H1 (cell line): Measurements from ENCODE around the gene WDR93. TPM values are rescaled to one million over a fixed set of nuclear protein-coding genes. Genes with fewer than 3 reads are reported as not detected.

Experiments used
- CTCF ChIA-PET: fragments of 300-600 bp; sonication (Branson Sonifier 250); formaldehyde crosslinking; loops from one replicate; lab custom pipeline; 2021; ENCODE audit not compliant: partially characterized antibody; lab: Charles Lee
- POLR2A ChIA-PET: fragments of 300-600 bp; sonication (Branson Sonifier 250); formaldehyde crosslinking; loops from one replicate; lab custom pipeline; 2021; ENCODE audit warnings: inconsistent platforms; ENCODE audit not compliant: partially characterized antibody; lab: Charles Lee
- DNase-seq, 2 experiments: peaks; one replicate each; pipeline versions ENCODE4 v3.0.0 to v3.0.0-alpha.2; 2010 to 2022; ENCODE audit warnings: low spot score in 2 of 2, low read depth in 1 of 2, mixed read lengths in 1 of 2
- FAIRE-seq: peaks from 2 replicates; lab custom pipeline; 2011; peaks lifted over from hg19 to GRCh38; lab: Jason Lieb, UNC
- H2AFZ ChIP-seq: 2 replicates; pipeline ENCODE4 v1.8.1; 2012; ENCODE audit warnings: low read length, inconsistent platforms
- H2AK5ac ChIP-seq: 2 replicates; pipeline ENCODE4 v1.6.1; 2013; ENCODE audit warnings: low read depth, low read length
- H2BK120ac ChIP-seq: replicated peaks from 2 replicates; pipeline ENCODE3; 2013; ENCODE audit warnings: low read depth, low read length, inconsistent platforms
- H2BK12ac ChIP-seq: 2 replicates; pipeline ENCODE4 v1.6.1; 2013; ENCODE audit warnings: low read depth, low read length
- H2BK15ac ChIP-seq: 2 replicates; pipeline ENCODE4 v1.6.1; 2013; ENCODE audit warnings: low read length
- H2BK20ac ChIP-seq: 2 replicates; pipeline ENCODE4 v1.6.1; 2013; ENCODE audit warnings: low read length
- H2BK5ac ChIP-seq: 2 replicates; pipeline ENCODE4 v1.6.1; 2013; ENCODE audit warnings: low read depth, low read length
- H3K14ac ChIP-seq: 2 replicates; pipeline ENCODE4 v1.6.1; 2013; ENCODE audit warnings: inconsistent platforms; ENCODE audit not compliant: insufficient read length
- H3K18ac ChIP-seq: 2 replicates; pipeline ENCODE4 v1.6.1; 2013; ENCODE audit warnings: low read length; ENCODE audit errors: extremely low read depth
- H3K23ac ChIP-seq: 2 replicates; pipeline ENCODE4 v1.6.1; 2013; ENCODE audit warnings: inconsistent platforms; ENCODE audit not compliant: insufficient read length
- H3K23me2 ChIP-seq: 2 replicates; pipeline ENCODE4 v1.6.1; 2013; ENCODE audit warnings: low read depth, low read length
- H3K27ac ChIP-seq: 2 replicates; pipeline ENCODE4 v1.6.1; 2011; ENCODE audit warnings: low read depth, low read length, inconsistent platforms
- H3K27me3 ChIP-seq, 4 experiments: replicated peaks in 1 of 4; 1 replicate in 1 of 4; 2 replicates in 3 of 4; pipeline versions ENCODE4 v1.6.1 to v1.8.1; 2011 to 2013; ENCODE audit warnings: low read length in 3 of 4, mild to moderate bottlenecking in 3 of 4, inconsistent platforms in 2 of 4, mixed read lengths in 2 of 4, moderate library complexity in 1 of 4; ENCODE audit not compliant: control insufficient read depth in 3 of 4, insufficient read depth in 3 of 4; ENCODE audit errors: extremely low read depth in 1 of 4
- H3K36me3 ChIP-seq, 4 experiments: 2 replicates each; pipeline versions ENCODE4 v1.6.1 to v1.8.1; 2011 to 2013; ENCODE audit warnings: mild to moderate bottlenecking in 4 of 4, low read length in 3 of 4, moderate library complexity in 2 of 4, control low read depth in 1 of 4, inconsistent platforms in 1 of 4; ENCODE audit not compliant: insufficient read depth in 4 of 4, control insufficient read depth in 2 of 4
- H3K4ac ChIP-seq: replicated peaks from 2 replicates; pipeline ENCODE3; 2013; ENCODE audit warnings: low read length, low read depth, mixed read lengths, inconsistent platforms; ENCODE audit not compliant: insufficient read length
- H3K4me1 ChIP-seq, 4 experiments: replicated peaks in 1 of 4; 1 replicate in 1 of 4; 2 replicates in 3 of 4; pipeline versions ENCODE4 v1.6.1 to v1.8.1; 2011 to 2013; ENCODE audit warnings: low read length in 3 of 4, inconsistent platforms in 2 of 4, mixed read lengths in 1 of 4; ENCODE audit not compliant: insufficient read depth in 4 of 4, control insufficient read depth in 3 of 4
- H3K4me2 ChIP-seq, 2 experiments: 2 replicates each; pipeline versions ENCODE4 v1.6.1 to v1.8.1; 2011 to 2013; ENCODE audit warnings: low read depth in 2 of 2, low read length in 2 of 2, control low read depth in 1 of 2, inconsistent platforms in 1 of 2, mild to moderate bottlenecking in 1 of 2; ENCODE audit not compliant: insufficient read depth in 1 of 2
- H3K4me3 ChIP-seq, 4 experiments: fragments of 200-600, 300-600 bp in 1 of 4; sonication (generic), shearing (Covaris generic), sonication (Bioruptor Twin) in 1 of 4; 2 replicates each; pipeline versions ENCODE4 v1.5.1 to v1.8.1; 2011 to 2016; ENCODE audit warnings: low read length in 4 of 4, low read depth in 3 of 4, control low read depth in 2 of 4, inconsistent platforms in 2 of 4, mild to moderate bottlenecking in 2 of 4, mixed read lengths in 1 of 4, moderate library complexity in 1 of 4; ENCODE audit not compliant: insufficient read depth in 2 of 4; ENCODE audit errors: extremely low read depth in 1 of 4
- H3K56ac ChIP-seq: replicated peaks from 2 replicates; pipeline ENCODE3; 2013; ENCODE audit warnings: low read depth, mild to moderate bottlenecking, mixed read lengths, low read length, inconsistent platforms; ENCODE audit not compliant: insufficient read length
- H3K79me1 ChIP-seq: 2 replicates; pipeline ENCODE4 v1.6.1; 2013; ENCODE audit warnings: low read depth, low read length, control low read depth
- H3K79me2 ChIP-seq, 2 experiments: 2 replicates each; pipeline versions ENCODE4 v1.6.1 to v1.8.1; 2012 to 2013; ENCODE audit warnings: low read length in 2 of 2, mild to moderate bottlenecking in 2 of 2, inconsistent platforms in 1 of 2; ENCODE audit not compliant: insufficient read depth in 2 of 2, control insufficient read depth in 1 of 2
- H3K9ac ChIP-seq, 4 experiments: replicated peaks in 1 of 4; 1 replicate in 1 of 4; 2 replicates in 3 of 4; pipeline versions ENCODE4 v1.6.1 to v1.8.1; 2011 to 2013; ENCODE audit warnings: low read depth in 3 of 4, low read length in 3 of 4, control low read depth in 2 of 4, mild to moderate bottlenecking in 2 of 4, moderate library complexity in 2 of 4, inconsistent platforms in 1 of 4; ENCODE audit errors: extremely low read depth in 1 of 4
- H3K9me3 ChIP-seq, 2 experiments: 2 replicates each; pipeline versions ENCODE4 v1.6.1 to v1.8.1; 2012 to 2013; ENCODE audit warnings: mild to moderate bottlenecking in 2 of 2, moderate library complexity in 2 of 2, control low read depth in 1 of 2, inconsistent platforms in 1 of 2, low read depth in 1 of 2, low read length in 1 of 2, mixed read lengths in 1 of 2; ENCODE audit not compliant: insufficient read depth in 2 of 2
- H4K20me1 ChIP-seq, 2 experiments: replicated peaks in 1 of 2; 2 replicates each; pipeline versions ENCODE3 to v1.8.1; 2011 to 2013; ENCODE audit warnings: inconsistent platforms in 2 of 2, low read length in 2 of 2, mild to moderate bottlenecking in 1 of 2; ENCODE audit not compliant: insufficient read depth in 2 of 2, control insufficient read depth in 1 of 2
- H4K5ac ChIP-seq: 2 replicates; pipeline ENCODE4 v1.6.1; 2013; ENCODE audit warnings: low read length, low read depth, mixed read lengths, inconsistent platforms; ENCODE audit not compliant: insufficient read length
- H4K8ac ChIP-seq: 2 replicates; pipeline ENCODE4 v1.8.0; 2013; ENCODE audit warnings: mild to moderate bottlenecking, moderate library complexity, low read length, inconsistent platforms; ENCODE audit not compliant: insufficient read depth; ENCODE audit errors: extremely low read depth
- H4K91ac ChIP-seq: replicated peaks from 2 replicates; pipeline ENCODE3; 2013; ENCODE audit warnings: low read length, mixed read lengths, inconsistent platforms; ENCODE audit not compliant: insufficient read length
- CBX8 ChIP-seq: fragments of 300-800, 300-1000 bp; sonication (generic); IDR thresholded peaks from 2 replicates; pipeline ENCODE4 v1.7.1; 2016; ENCODE audit warnings: low read depth, low read length, borderline replicate concordance
- KDM5A ChIP-seq: fragments of 200-600 bp; IDR thresholded peaks from 2 replicates; pipeline ENCODE4 v1.7.1; 2012; ENCODE audit warnings: mild to moderate bottlenecking, low read length, inconsistent platforms, mixed read lengths
- SUZ12 ChIP-seq: fragments of 200-600 bp; sonication (generic); IDR thresholded peaks from 2 replicates; pipeline ENCODE4 v1.6.1; 2012; ENCODE audit warnings: mild to moderate bottlenecking, inconsistent platforms, low read length, moderate library complexity, mixed read lengths
- TAF1 ChIP-seq: IDR thresholded peaks from 2 replicates; pipeline ENCODE4 v1.6.1; 2011; ENCODE audit warnings: mild to moderate bottlenecking, low read depth, low read length
- WGBS, 2 experiments: shearing (Covaris generic) in 1 of 2; methylation state at CpG; one replicate each; pipeline versions ENCODE4 v1.1.6 to v1.1.7; 2013 to 2015; ENCODE audit warnings: low lambda C conversion rate in 2 of 2, mixed read lengths in 2 of 2, inconsistent platforms in 1 of 2, low coverage in 1 of 2, missing lambda C conversion rate in 1 of 2; ENCODE audit not compliant: insufficient replicate concordance in 2 of 2, insufficient coverage in 1 of 2, insufficient read length in 1 of 2; ENCODE audit errors: extremely low coverage in 1 of 2, missing lambda C conversion rate in 1 of 2; 5-methylcytosine and 5-hydroxymethylcytosine counted together
- polyA plus RNA-seq, 7 experiments: library from polyadenylated mRNA; depleted of rRNA in 3 of 7; stranded (reverse) in 5 of 7; unstranded in 2 of 7; fragments of >200 nt in 5 of 7; fragments of 200-250 nt in 2 of 7; gene quantifications; 1 replicate in 5 of 7; 2 replicates in 1 of 7; 4 replicates in 1 of 7; pipeline versions ENCODE4 v1.2.1 to v1.2.3, GENCODE V29; 2011 to 2013; ENCODE audit warnings: missing spikeins in 2 of 7, mixed read lengths in 2 of 7
- total RNA-seq: library from RNA; stranded (reverse); fragmentation: NEBNext Ultra II Directional; extraction: Animal tissue kit (Norgen Biotek cat#: 25700); gene quantifications from 2 replicates; pipeline ENCODE4 v1.2.1, GENCODE V29; 2021
- TF ChIP-seq, protein P1 (sequence below), 3 experiments: IDR thresholded peaks; 1 replicate in 2 of 3; 2 replicates in 1 of 3; pipeline versions ENCODE4 v1.5.1 to v1.6.1; 2011; ENCODE audit warnings: low read length in 3 of 3, mild to moderate bottlenecking in 3 of 3, inconsistent platforms in 2 of 3, low read depth in 1 of 3, moderate library complexity in 1 of 3; ENCODE audit not compliant: insufficient read depth in 1 of 3; ENCODE audit errors: control extremely low read depth in 1 of 3

The WDR93 gene
- total and polyA plus RNA-seq, 2 of the 8 experiments (the other 6 are each of a cell fraction or from before 2014, with no cell fraction given), result 0.03 TPM; not detected in 1

- Histone ChIP-seq H2AFZ (no peak overlapping the region), H2BK120ac (no peak overlapping the region), H4K8ac (no peak overlapping the region), H3K14ac (no peak overlapping the region), H3K4ac (no peak overlapping the region), H3K18ac (no peak overlapping the region), H3K27me3 (no peaks in the 10 kb centered on the region; a peak in 1 of 7 replicates), H3K4me2 (no peak overlapping the region), H3K79me1 (no peaks in the 10 kb centered on the region), H3K9me3 (no peaks in the 10 kb centered on the region), H2BK20ac (no peak overlapping the region), H3K23ac (no peak overlapping the region), H3K56ac (no peak overlapping the region), H3K79me2 (no peaks in the 10 kb centered on the region), H3K4me1 (no peaks in the 10 kb centered on the region; a peak in 2 of 7 replicates), H3K23me2 (no peaks in the 10 kb centered on the region), H3K9ac (no peak overlapping the region), H3K27ac (no peak overlapping the region), H4K20me1 (no peaks in the 10 kb centered on the region), H2BK5ac (no peak overlapping the region), H2BK15ac (no peak overlapping the region), H3K36me3 (no peaks in the 10 kb centered on the region), H3K4me3 (no peak overlapping the region), H2AK5ac (no peak overlapping the region), H4K91ac (no peak overlapping the region), H2BK12ac (no peak overlapping the region), H4K5ac (no peak overlapping the region)
- ChIA-PET POLR2A (no interaction called here), CTCF (interaction anchor here (0.9 to 2.6 kb wide), 7 partner anchors 9 to 240 kb away, joined by 3 to 12 read pairs (median 4); no protein-coding TSS in a partner anchor)
- DNase-seq, result no peak
- TF ChIP-seq TAF1 (no peak), SUZ12 (no peak), CBX8 (no peak), KDM5A (no peak)
- TF ChIP-seq, protein P1, sequence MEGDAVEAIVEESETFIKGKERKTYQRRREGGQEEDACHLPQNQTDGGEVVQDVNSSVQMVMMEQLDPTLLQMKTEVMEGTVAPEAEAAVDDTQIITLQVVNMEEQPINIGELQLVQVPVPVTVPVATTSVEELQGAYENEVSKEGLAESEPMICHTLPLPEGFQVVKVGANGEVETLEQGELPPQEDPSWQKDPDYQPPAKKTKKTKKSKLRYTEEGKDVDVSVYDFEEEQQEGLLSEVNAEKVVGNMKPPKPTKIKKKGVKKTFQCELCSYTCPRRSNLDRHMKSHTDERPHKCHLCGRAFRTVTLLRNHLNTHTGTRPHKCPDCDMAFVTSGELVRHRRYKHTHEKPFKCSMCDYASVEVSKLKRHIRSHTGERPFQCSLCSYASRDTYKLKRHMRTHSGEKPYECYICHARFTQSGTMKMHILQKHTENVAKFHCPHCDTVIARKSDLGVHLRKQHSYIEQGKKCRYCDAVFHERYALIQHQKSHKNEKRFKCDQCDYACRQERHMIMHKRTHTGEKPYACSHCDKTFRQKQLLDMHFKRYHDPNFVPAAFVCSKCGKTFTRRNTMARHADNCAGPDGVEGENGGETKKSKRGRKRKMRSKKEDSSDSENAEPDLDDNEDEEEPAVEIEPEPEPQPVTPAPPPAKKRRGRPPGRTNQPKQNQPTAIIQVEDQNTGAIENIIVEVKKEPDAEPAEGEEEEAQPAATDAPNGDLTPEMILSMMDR (IDR thresholded peaks at IDR 0.05; ENCODE audit: control extremely low read depth in 1 of 3, insufficient read depth in 1 of 3, low read depth in 1 of 3, low read length in 3 of 3), result no peak
- WGBS, 2 experiments, result 63% methylated on average over 5 of the region's 5 CpGs; no CpG with 5 or more reads in 1 of the 2 experiments
- FAIRE-seq, result no peak
These were observed 40.7 kb downstream of the WDR93 start for GRCh38 chr15:89731275-89731674.
